ENCODE data around the gene OR52M1. TPM values are rescaled to one million over a fixed set of nuclear protein-coding genes. Genes with fewer than 3 reads are reported as not detected.
"Not testable (repeated sequence)": the region's sequence is repeated elsewhere in the genome, so short reads cannot be mapped to it uniquely, and the experiment has no call there.

OR52M1 gene
- not detected for total RNA-seq
- long read RNA-seq, donor 1 = 0 reads
- long read RNA-seq, donor 2 = 0 reads

- no peak for DNase-seq (ENCODE audit: low spot score)
- intact Hi-C loops (cut with DNase I) = no loop called here
Measured at GRCh38 chr11:4544891-4545290, at the start of gene OR52M1. OR52M1 (plus strand) TSS chr11:4545191; CDS start chr11:4545191, 0 bp downstream.

DNA sequence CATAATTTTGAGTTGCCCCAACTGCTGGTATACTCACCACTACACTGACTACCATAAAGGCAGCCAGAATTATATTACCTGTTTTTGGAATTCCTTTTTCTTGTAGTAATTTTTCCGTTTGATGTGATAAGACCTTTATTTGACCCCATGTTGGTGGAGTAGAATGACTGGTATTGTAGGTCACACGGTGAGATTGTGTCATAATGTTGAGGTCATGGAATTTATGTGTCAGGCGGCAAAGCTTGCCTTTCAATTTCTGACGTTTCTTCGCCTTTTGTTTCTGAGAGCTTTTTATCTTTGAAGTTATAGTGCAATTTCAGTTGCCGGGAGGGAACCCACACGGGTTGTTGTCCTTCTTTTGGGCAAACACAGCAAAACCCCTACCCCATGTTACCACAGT is 49.5 kb upstream of the OR52M1 start:
- intact Hi-C loops (cut with DNase I) = no loop called here
- DNase-seq (ENCODE audit: low spot score) = no peak

DNA sequence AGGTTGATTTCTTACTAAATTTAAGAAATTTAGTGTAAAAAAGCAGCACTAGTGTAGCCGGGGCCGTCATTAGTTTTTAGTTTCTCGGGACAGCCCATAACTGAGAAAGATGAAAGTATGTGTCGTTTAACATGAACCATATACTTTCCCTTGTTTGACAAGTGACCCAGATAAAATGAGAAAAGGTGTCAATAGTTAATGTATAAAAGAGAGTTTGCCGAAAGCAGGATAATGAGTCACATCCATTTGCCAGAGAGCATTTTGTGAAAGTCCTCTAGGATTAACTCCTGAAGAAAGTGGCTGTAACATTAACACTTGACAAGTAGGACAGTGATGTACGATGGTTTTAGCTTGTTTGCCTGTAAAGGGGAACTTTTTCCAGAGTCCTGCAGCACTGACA is 49.0 kb upstream of the OR52M1 start:
- DNase-seq (ENCODE audit: low spot score) = no peak
- intact Hi-C loops (cut with DNase I) = no loop called here

- no peak for DNase-seq (ENCODE audit: low spot score)
- intact Hi-C loops (cut with DNase I) = no loop called here
Measured at GRCh38 chr11:4496557-4497248, 48.3 kb upstream of the OR52M1 start.

- DNase-seq (ENCODE audit: low spot score) = no peak
Measured at GRCh38 chr11:4508886-4509285, 36.1 kb upstream of the OR52M1 start.

GRCh38 chr11:4511282-4512245 is 33.4 kb upstream of the OR52M1 start:
- intact Hi-C loops (cut with DNase I) = no loop called here
- no peak for DNase-seq (ENCODE audit: low spot score)

More at GRCh38 chr11:4508886-4509285, 36.1 kb upstream of the OR52M1 start:
- intact Hi-C loops (cut with DNase I) = no loop called here

GRCh38 chr11:4514196-4514595 is 30.8 kb upstream of the OR52M1 start:
- intact Hi-C loops (cut with DNase I) = no loop called here
- no peak for DNase-seq (ENCODE audit: low spot score)

- intact Hi-C loops (cut with DNase I) = no loop called here
- no peak for DNase-seq (ENCODE audit: low spot score)
Measured at GRCh38 chr11:4522339-4522738, 22.7 kb upstream of the OR52M1 start.

DNA sequence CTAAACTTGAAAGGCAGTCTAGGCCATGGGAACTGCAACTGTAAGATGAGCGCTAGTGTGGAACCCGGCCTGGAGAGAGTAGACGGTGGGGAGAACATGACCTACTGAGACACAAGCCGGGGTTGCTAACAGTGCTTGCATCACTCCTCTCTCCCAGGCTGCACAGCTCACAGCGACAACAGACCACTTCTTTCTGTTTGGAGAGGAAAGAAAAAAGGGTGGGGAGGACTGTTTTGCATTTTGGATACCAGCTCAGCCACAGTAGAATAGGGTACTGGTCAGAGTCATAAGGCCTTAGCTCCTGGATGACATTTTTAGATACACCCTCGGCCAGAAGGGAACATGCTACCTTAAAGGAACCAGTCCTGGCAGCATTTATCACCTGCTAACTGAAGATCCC is 22.2 kb upstream of the OR52M1 start:
- no peak for DNase-seq (ENCODE audit: low spot score)
- intact Hi-C loops (cut with DNase I) = no loop called here

DNA sequence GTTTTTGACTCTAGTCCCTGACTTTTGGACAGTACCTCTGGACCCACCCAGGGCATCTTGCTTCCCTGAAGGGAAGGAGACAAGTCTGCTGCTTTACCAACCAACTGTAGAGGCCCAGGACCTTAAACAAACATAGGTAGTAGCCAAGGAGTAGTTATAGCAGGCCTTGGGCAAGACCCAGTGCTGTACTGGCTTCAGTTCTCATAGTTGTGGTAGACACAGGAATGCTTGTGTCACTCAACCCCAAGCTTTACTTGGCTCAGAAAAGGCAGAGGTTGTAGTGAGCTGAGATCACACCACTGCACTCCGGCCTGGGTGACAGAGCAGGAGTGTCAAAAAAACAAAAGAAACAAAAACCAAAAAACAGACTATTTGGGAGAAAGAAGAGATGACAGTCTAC is 21.3 kb upstream of the OR52M1 start:
- intact Hi-C loops (cut with DNase I) = no loop called here
- no peak for DNase-seq (ENCODE audit: low spot score)

GRCh38 chr11:4527926-4528325 is 17.1 kb upstream of the OR52M1 start:
- no peak for DNase-seq (ENCODE audit: low spot score)
- intact Hi-C loops (cut with DNase I) = no loop called here

DNA sequence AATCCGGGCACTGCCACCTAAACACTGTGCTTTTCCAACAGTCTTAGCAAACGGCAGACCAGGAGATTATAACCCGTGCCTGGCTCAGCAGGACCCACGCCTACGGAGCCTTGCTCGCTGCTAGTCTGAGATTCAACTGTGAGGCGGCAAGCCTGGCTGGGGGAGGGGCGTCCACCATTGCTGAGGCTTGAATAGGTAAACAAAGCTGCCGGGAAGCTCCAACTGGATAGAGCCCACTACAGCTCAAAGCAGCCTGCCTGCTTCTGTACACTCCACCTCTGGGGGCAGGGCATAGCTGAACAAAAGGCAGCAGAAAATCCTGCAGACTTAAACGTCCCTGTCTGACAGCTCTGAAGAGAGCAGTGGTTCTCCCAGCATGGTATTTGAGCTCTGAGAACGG is 13.3 kb upstream of the OR52M1 start:
- DNase-seq (ENCODE audit: low spot score); intact Hi-C loops (cut with DNase I): not testable (repeated sequence)

GRCh38 chr11:4539603-4540219 is 5.3 kb upstream of the OR52M1 start:
- intact Hi-C loops (cut with DNase I) = no loop called here
- no peak for DNase-seq (ENCODE audit: low spot score)

DNA sequence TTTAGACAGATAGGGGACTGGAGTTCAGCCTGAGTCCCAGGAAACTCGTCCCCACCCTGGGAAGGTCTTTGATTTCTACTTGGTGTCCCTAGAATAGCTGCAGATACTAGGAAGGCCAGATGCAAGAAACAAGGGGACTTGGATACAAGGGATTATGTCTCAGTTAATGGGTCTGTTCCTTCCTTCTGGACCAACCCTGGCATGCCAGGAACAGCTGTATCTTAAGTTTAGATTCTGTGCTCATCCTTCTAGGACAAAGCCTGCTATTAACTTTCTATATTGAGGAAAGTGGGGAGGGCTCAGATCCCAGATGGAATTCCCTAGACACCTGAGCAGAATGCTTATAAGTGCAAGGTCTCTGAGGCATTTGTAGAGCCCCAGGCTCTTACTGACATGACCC is 3.9 kb upstream of the OR52M1 start:
- no peak for DNase-seq (ENCODE audit: low spot score)
- intact Hi-C loops (cut with DNase I) = no loop called here

DNA sequence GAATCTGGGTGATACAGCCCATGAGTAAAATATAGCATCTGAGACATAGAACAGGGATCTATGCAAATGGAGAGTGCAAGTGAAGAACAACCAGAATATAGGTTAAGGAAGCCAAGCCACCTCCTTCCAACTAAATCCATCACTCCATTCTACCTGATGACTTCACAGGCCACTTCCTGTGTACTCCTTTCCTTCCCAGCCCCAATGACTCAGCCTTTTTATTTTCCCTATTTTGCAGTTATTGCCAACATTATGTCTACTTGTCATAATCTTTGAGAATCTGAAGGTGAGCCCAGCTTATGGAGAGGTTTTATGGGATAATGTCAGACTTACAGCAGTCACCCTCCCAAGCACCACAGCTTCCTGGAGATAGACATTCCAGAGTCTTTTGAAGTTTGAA is 1.4 kb upstream of the OR52M1 start:
- no peak for DNase-seq (ENCODE audit: low spot score)
- intact Hi-C loops (cut with DNase I) = no loop called here

GRCh38 chr11:4546878-4547277 is 1.9 kb downstream of the OR52M1 start:
- intact Hi-C loops (cut with DNase I) = no loop called here
- DNase-seq (ENCODE audit: low spot score) = no peak

DNA sequence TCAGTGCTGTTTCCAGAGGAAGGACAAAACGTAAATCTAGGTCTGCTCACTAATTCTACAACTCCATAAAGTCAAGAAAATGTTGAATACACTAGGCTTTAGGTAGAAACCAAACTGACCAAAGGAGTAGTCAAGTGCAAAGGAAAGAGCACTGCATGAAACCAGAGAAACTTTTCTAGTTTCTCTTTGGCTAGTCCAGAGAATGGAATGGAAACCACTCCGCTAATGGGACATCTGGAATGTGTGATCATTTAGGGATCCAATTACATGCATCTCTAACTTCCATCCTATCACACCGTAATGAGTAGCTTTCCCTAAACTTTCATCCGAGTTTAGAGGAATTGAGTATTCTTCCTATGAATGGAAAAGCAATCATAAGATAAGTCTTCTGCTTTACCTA is 2.4 kb downstream of the OR52M1 start:
- DNase-seq (ENCODE audit: low spot score) = no peak
- intact Hi-C loops (cut with DNase I) = no loop called here

DNA sequence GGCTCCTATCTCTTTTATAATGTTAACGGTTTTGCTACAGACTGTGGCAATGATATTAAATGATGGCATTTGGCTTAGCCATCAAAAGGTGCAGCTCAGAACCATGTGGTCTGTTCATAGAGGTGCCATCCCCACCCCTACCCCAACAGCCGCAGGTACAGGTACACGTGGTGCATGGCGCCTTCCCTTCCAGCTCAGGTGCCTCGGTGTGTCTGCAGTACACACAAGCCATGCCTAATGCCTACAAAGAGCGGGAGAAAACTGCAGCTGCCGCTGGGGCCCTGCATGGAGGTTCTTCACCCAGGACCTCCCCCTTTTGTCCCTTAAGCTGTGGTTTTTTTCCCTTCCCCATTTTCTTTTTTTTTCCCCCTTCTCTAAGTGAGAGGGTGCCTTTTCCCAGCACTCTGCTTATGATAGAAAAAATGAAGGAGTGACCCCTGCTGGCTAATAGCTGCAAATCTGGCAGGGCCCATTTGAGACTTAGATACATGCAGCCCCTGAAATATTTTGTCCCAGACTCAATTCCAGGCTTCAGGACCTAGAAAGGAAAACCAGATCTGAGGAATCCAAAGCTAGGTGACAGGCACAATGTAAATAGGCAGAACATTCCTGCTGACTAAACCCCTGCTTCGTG is 6.5 kb downstream of the OR52M1 start:
- intact Hi-C loops (cut with DNase I) = no loop called here
- DNase-seq (ENCODE audit: low spot score) = no peak

GRCh38 chr11:4559527-4560440 is 14.8 kb downstream of the OR52M1 start:
- intact Hi-C loops (cut with DNase I) = no loop called here
- no peak for DNase-seq (ENCODE audit: low spot score)

All from posterior vena cava (tissue), 2 donors.